Measurements from ENCODE around the gene PSME1.

GRCh38 chr14:24149302-24149969 lies 13.4 kb downstream of the PSME1 start:
- TF ChIP-seq POLR2AphosphoS5 (IDR thresholded peaks at IDR 0.05; ENCODE audit: low read length) (peak; percentile 32; the same call in 1 of the 2 replicates), STAT1 (conservative IDR thresholded peaks at IDR 0.05) (no peak), FOXM1 (IDR thresholded peaks at IDR 0.05; ENCODE audit: low read depth, low read length) (no peak), IKZF1 (conservative IDR thresholded peaks at IDR 0.05) (no peak), CBX5 (IDR thresholded peaks at IDR 0.05; ENCODE audit: low read depth) (no peak), FOXK2 (IDR thresholded peaks at IDR 0.05) (no peak)
- TF ChIP-seq, protein P1, sequence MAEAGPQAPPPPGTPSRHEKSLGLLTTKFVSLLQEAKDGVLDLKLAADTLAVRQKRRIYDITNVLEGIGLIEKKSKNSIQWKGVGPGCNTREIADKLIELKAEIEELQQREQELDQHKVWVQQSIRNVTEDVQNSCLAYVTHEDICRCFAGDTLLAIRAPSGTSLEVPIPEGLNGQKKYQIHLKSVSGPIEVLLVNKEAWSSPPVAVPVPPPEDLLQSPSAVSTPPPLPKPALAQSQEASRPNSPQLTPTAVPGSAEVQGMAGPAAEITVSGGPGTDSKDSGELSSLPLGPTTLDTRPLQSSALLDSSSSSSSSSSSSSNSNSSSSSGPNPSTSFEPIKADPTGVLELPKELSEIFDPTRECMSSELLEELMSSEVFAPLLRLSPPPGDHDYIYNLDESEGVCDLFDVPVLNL (IDR thresholded peaks at IDR 0.05; ENCODE audit: low read depth, low read length), result no peak
